ENCODE results near the gene SMIM23. TPM values are rescaled to one million over a fixed set of nuclear protein-coding genes. Genes with fewer than 3 reads are reported as not detected.

SMIM23 gene
- total and polyA plus RNA-seq, 2 of the 4 experiments (the other 2 are of a cell fraction), result not detected

DNA sequence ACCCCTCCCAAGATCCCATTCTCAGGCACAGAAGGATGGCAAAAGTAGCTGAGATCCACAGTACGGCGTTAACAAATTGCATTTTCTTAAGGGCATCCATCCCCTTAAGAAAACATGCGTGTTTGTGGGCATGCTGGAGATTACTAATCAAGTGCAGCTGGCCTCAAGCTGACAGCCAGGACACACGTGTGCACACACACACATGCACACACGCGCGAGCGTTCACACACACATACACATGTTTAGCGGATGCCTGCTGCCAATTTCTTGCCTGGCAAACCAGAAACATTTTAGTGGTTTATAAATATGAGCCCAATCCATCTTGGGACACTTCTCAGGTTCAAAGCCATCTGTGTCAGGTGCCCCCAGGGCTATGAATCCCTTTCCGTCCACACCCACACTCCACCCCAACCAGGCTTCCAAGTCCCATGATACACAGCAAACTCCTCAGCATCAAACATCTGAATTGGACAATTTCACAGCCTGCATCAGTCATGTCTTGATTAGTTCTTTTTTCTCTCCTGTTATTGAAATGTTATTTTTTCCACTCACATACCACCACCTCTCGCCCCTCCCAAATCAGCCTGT, 23.5 kb upstream of the SMIM23 start:
- H2BK20ac ChIP-seq (ENCODE audit: low read depth, low read length), result no peak overlapping the region
- no peaks in the 10 kb centered on the region for H3K79me1 ChIP-seq (ENCODE audit: low read depth in 1 of 2, low read length in 2 of 2)
- peaks cover 3% of the 10 kb centered on the region for H3K4me1 ChIP-seq (ENCODE audit: control insufficient read depth, insufficient read depth, low read length)
- no peak overlapping the region for H3K14ac ChIP-seq (replicated peaks; ENCODE audit: low read depth, low read length)
- peaks cover 3% of the 10 kb centered on the region; the same call in 1 of the 2 replicates for H3K9me1 ChIP-seq (ENCODE audit: insufficient read depth, low read length)
- no peak overlapping the region for H3K23ac ChIP-seq (ENCODE audit: low read depth, low read length)
- H3K18ac ChIP-seq (ENCODE audit: low read depth, low read length), result no peak overlapping the region
- H3K56ac ChIP-seq (ENCODE audit: extremely low read depth, insufficient read depth, low read length), result no peak overlapping the region
- peaks cover 9% of the 10 kb centered on the region for H3K9me3 ChIP-seq (ENCODE audit: control insufficient read depth, insufficient read depth, low read length)
- in situ Hi-C loops (cut with MboI; ENCODE audit: low sequenced_read_pairs) (no loop called here), intact Hi-C loops (cut with micrococcal nuclease) (no loop called here), dilution Hi-C loops (cut with HindIII; ENCODE audit: low sequenced_read_pairs, unreplicated experiment) (no loop called here)
- no peak overlapping the region for H4K5ac ChIP-seq (ENCODE audit: low read depth, low read length)
- BruUV-seq (replicated peaks), result no TSS peak
- H3K4me3 ChIP-seq (ENCODE audit: insufficient read depth, low read depth, low read length), result no peak overlapping the region
- no peak overlapping the region for H2BK5ac ChIP-seq (ENCODE audit: low read depth, low read length, poor library complexity, severe bottlenecking)
- H2AFZ ChIP-seq (replicated peaks; ENCODE audit: low read length, poor library complexity), result no peak overlapping the region
- ATAC-seq (ENCODE audit: low read depth), result no peak
- H2AK5ac ChIP-seq (ENCODE audit: low read depth, low read length), result no peak overlapping the region
- no peak overlapping the region for H2BK120ac ChIP-seq (ENCODE audit: low read depth, low read length)
- peaks cover 9% of the 10 kb centered on the region for H3K27me3 ChIP-seq (ENCODE audit: control insufficient read depth, insufficient read depth, low read length)
- H4K20me1 ChIP-seq (ENCODE audit: insufficient read depth, low read length), result no peaks in the 10 kb centered on the region
- ChIA-PET POLR2A (ENCODE audit: unreplicated experiment) (no interaction called here), CTCF (no interaction called here)
- no peak overlapping the region for H4K91ac ChIP-seq (ENCODE audit: insufficient read depth, low read depth, low read length)
- no peak overlapping the region for H2AK9ac ChIP-seq (replicated peaks; ENCODE audit: low read depth, low read length, poor library complexity)
- no peak overlapping the region for H3K4me2 ChIP-seq (ENCODE audit: low read depth, low read length)
- H3K9ac ChIP-seq (ENCODE audit: low read depth, low read length), result no peak overlapping the region
- no peak for DNase-seq
- no peaks in the 10 kb centered on the region for H3K36me3 ChIP-seq (ENCODE audit: control insufficient read depth, insufficient read depth, low read length)
- no peak overlapping the region for H3K27ac ChIP-seq (ENCODE audit: insufficient read depth, low read length)
- H3K4ac ChIP-seq (ENCODE audit: low read depth, low read length), result no peak overlapping the region
- no peak overlapping the region for H2BK15ac ChIP-seq (ENCODE audit: low read depth, low read length)
- H4K8ac ChIP-seq (ENCODE audit: low read depth in 2 of 2, low read length in 2 of 2), result no peak overlapping the region
- TF ChIP-seq RCOR1 (IDR thresholded peaks at IDR 0.05; ENCODE audit: insufficient replicate concordance, low read length) (no peak), RAD21 (IDR thresholded peaks at IDR 0.05; ENCODE audit: low read length) (no peak), RFX5 (IDR thresholded peaks at IDR 0.05; ENCODE audit: low read depth, low read length) (no peak)
- WGBS, 2 experiments (ENCODE audit: extremely low coverage in 2 of 2, insufficient read length in 1 of 2), result no CpG with 5 or more reads among the region's 11 CpGs
